ENCODE data around the gene COX19.
"Not testable (repeated sequence)": the region's sequence is repeated elsewhere in the genome, so short reads cannot be mapped to it uniquely, and the experiment has no call there.

COX19 gene

DNA sequence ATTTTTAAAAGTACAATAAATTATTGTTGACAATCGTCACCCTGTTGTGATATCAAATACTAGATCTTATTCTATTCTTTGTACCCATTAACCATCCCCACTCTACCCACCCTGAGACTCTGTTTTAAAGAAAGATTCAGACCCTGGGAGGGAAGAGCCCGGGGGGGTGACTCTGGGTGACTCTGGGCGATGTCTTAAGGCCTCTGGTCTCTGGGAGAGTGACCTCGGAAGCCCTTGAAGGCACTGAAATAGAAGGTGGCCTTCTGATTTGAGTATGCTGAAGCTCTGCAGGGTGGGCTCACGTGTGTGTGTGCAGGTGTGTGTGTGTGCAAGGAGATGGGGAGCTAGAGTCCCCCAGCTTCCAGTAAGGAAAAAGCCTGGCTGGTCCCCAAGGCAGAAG lies 30.6 kb downstream of the COX19 start:
- Histone ChIP-seq H3K4me3 (ENCODE audit: low read length) (no peak overlapping the region), H3K4me1 (ENCODE audit: low read length) (peaks cover 2% of the 10 kb centered on the region; the same call in 1 of the 2 replicates), H4K20me1 (ENCODE audit: insufficient read depth, low read length) (no peaks in the 10 kb centered on the region), H2AFZ (ENCODE audit: low read length) (no peak overlapping the region), H3K27me3 (replicated peaks; ENCODE audit: insufficient read depth, low read length) (peaks cover 50% of the 10 kb centered on the region), H3K79me2 (ENCODE audit: low read length) (no peaks in the 10 kb centered on the region), H3K4me2 (ENCODE audit: low read depth, low read length) (no peak overlapping the region), H3K9me3 (replicated peaks; ENCODE audit: insufficient read depth, low read length) (no peaks in the 10 kb centered on the region), H3K27ac (ENCODE audit: low read length) (no peak overlapping the region), H3K9me2 (replicated peaks; ENCODE audit: insufficient read depth, low read length) (no peaks in the 10 kb centered on the region), H3K9ac (ENCODE audit: low read length) (no peak overlapping the region), H3F3A (ENCODE audit: insufficient read depth, low read length) (no peaks in the 10 kb centered on the region), H3K36me3 (replicated peaks; ENCODE audit: insufficient read depth, low read length) (no peaks in the 10 kb centered on the region)
- DNase-seq: no peak
- TF ChIP-seq EZH2phosphoT487 (IDR thresholded peaks at IDR 0.05; ENCODE audit: low read length) (no peak), CTCF (IDR thresholded peaks at IDR 0.05; ENCODE audit: low read length) (no peak), EZH2 (optimal IDR thresholded peaks at IDR 0.05; ENCODE audit: low read depth, low read length) (no peak)

- not testable (repeated sequence) for H3K79me2 ChIP-seq (ENCODE audit: low read length); H3K27ac ChIP-seq (ENCODE audit: low read length); DNase-seq; H3K4me2 ChIP-seq (ENCODE audit: low read depth, low read length); H3K9me3 ChIP-seq (replicated peaks; ENCODE audit: insufficient read depth, low read length); H4K20me1 ChIP-seq (ENCODE audit: insufficient read depth, low read length); H2AFZ ChIP-seq (ENCODE audit: low read length); H3K36me3 ChIP-seq (replicated peaks; ENCODE audit: insufficient read depth, low read length); H3F3A ChIP-seq (ENCODE audit: insufficient read depth, low read length); H3K9me2 ChIP-seq (replicated peaks; ENCODE audit: insufficient read depth, low read length); H3K9ac ChIP-seq (ENCODE audit: low read length); H3K4me3 ChIP-seq (ENCODE audit: low read length); H3K4me1 ChIP-seq (ENCODE audit: low read length)
- peaks cover 47% of the 10 kb centered on the region for H3K27me3 ChIP-seq (replicated peaks; ENCODE audit: insufficient read depth, low read length)
These were observed 31.6 kb downstream of the COX19 start for GRCh38 chr7:943793-944192.

DNA sequence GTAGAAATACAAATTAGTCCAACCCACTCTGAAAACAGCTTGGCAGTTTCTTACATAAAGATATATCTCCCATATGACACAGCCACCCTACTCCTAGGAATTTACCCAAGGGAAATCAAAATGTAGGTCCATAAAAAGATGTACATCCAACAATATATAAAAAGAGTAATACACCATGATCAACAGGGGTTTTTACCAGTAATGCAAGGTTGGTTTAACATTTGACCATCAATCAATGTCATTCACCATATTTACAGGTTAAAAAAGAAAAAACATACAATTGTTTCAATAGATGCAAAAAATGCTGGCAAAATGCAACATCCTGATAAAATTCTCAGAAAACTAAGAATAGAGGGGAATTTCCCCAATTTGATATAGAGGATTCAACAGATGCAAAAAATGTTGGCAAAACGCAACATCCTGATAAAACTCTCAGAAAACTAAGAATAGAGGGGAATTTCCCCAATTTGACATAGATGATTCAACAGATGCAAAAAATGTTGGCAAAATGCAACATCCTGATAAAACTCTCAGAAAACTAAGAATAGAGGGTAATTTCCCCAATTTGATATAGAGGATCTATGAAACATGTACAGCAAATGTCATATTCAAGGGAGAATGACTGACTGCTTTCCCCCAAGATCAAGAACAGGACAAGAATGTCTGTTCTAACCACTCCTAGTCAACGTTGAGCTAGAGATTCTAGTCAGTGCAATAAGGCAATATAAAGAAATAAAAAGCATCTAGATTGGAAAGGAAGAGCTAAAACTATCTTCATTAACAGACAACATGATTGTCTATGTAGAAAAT lies 34.5 kb downstream of the COX19 start:
- H4K20me1 ChIP-seq (ENCODE audit: insufficient read depth, low read length): no peaks in the 10 kb centered on the region
- no peak overlapping the region for H3K9ac ChIP-seq (ENCODE audit: low read length)
- H2AFZ ChIP-seq (ENCODE audit: low read length): no peak overlapping the region
- H3K4me1 ChIP-seq (ENCODE audit: low read length): no peaks in the 10 kb centered on the region
- H3K27me3 ChIP-seq (replicated peaks; ENCODE audit: insufficient read depth, low read length): peaks cover 48% of the 10 kb centered on the region
- no peak overlapping the region for H3K27ac ChIP-seq (ENCODE audit: low read length)
- no peaks in the 10 kb centered on the region for H3F3A ChIP-seq (ENCODE audit: insufficient read depth, low read length)
- no peaks in the 10 kb centered on the region for H3K79me2 ChIP-seq (ENCODE audit: low read length)
- no peaks in the 10 kb centered on the region for H3K9me2 ChIP-seq (replicated peaks; ENCODE audit: insufficient read depth, low read length)
- H3K36me3 ChIP-seq (replicated peaks; ENCODE audit: insufficient read depth, low read length): no peaks in the 10 kb centered on the region
- no peak overlapping the region for H3K4me2 ChIP-seq (ENCODE audit: low read depth, low read length)
- no peak for DNase-seq
- TF ChIP-seq CTCF (IDR thresholded peaks at IDR 0.05; ENCODE audit: low read length) (no peak), EZH2phosphoT487 (IDR thresholded peaks at IDR 0.05; ENCODE audit: low read length) (no peak), EZH2 (optimal IDR thresholded peaks at IDR 0.05; ENCODE audit: low read depth, low read length) (no peak)
- H3K9me3 ChIP-seq (replicated peaks; ENCODE audit: insufficient read depth, low read length): no peaks in the 10 kb centered on the region
- no peak overlapping the region for H3K4me3 ChIP-seq (ENCODE audit: low read length)

- no peak for DNase-seq
- H3K27ac ChIP-seq (ENCODE audit: low read length): no peak overlapping the region
- H3K27me3 ChIP-seq (replicated peaks; ENCODE audit: insufficient read depth, low read length): peaks cover 47% of the 10 kb centered on the region
- no peaks in the 10 kb centered on the region for H3K36me3 ChIP-seq (replicated peaks; ENCODE audit: insufficient read depth, low read length)
- H4K20me1 ChIP-seq (ENCODE audit: insufficient read depth, low read length): no peaks in the 10 kb centered on the region
- H3K4me1 ChIP-seq (ENCODE audit: low read length): no peaks in the 10 kb centered on the region
- H2AFZ ChIP-seq (ENCODE audit: low read length): no peak overlapping the region
- H3F3A ChIP-seq (ENCODE audit: insufficient read depth, low read length): no peaks in the 10 kb centered on the region
- TF ChIP-seq EZH2 (optimal IDR thresholded peaks at IDR 0.05; ENCODE audit: low read depth, low read length) (no peak), EZH2phosphoT487 (IDR thresholded peaks at IDR 0.05; ENCODE audit: low read length) (no peak)
- H3K9me3 ChIP-seq (replicated peaks; ENCODE audit: insufficient read depth, low read length): no peaks in the 10 kb centered on the region
- no peaks in the 10 kb centered on the region for H3K9me2 ChIP-seq (replicated peaks; ENCODE audit: insufficient read depth, low read length)
- no peak overlapping the region for H3K4me2 ChIP-seq (ENCODE audit: low read depth, low read length)
- H3K79me2 ChIP-seq (ENCODE audit: low read length): no peaks in the 10 kb centered on the region
- H3K9ac ChIP-seq (ENCODE audit: low read length): no peak overlapping the region
- H3K4me3 ChIP-seq (ENCODE audit: low read length): no peak overlapping the region
These were observed 35.5 kb downstream of the COX19 start for GRCh38 chr7:939843-940242.
